SK-N-SH (cell line): ENCODE measurements around the gene SEPTIN10. TPM values are rescaled to one million over a fixed set of nuclear protein-coding genes. Genes with fewer than 3 reads are reported as not detected.

Experiments
- CTCF ChIA-PET: fragments of 300-600, 350-600 bp; formaldehyde crosslinking; extraction: SDS; loops from one replicate; lab custom pipeline; 2021; lab: Yijun Ruan, JAX
- POLR2A ChIA-PET: fragments of 350-600 bp; sonication (Branson Sonifier 250); formaldehyde crosslinking; extraction: SDS; loops from one replicate; lab custom pipeline; 2020; ENCODE audit warnings: antibody characterized with exemption, inconsistent platforms; lab: Yijun Ruan, JAX
- DNase-seq: peaks from one replicate; pipeline ENCODE4 v3.0.0; 2012
- H2AFZ ChIP-seq: fragments of 200-600 bp; sonication (generic); 2 replicates; pipeline ENCODE4 v1.8.1; 2016; ENCODE audit warnings: antibody characterized with exemption, mild to moderate bottlenecking, low read depth
- H3F3A ChIP-seq: fragments of 200-600 bp; sonication (generic); replicated peaks from 2 replicates; pipeline ENCODE3; 2016; ENCODE audit warnings: antibody characterized with exemption, mild to moderate bottlenecking; ENCODE audit not compliant: insufficient read depth
- H3K27ac ChIP-seq, 2 experiments: fragments of 200-500 bp in 1 of 2; fragments of 200-600 bp in 1 of 2; sonication (Bioruptor generic) in 1 of 2; sonication (generic), shearing (Covaris generic) in 1 of 2; 2 replicates each; pipeline versions ENCODE4 v1.5.1 to v1.6.1; 2014 to 2016; ENCODE audit warnings: low read depth in 2 of 2, inconsistent platforms in 1 of 2, low read length in 1 of 2, mild to moderate bottlenecking in 1 of 2, mixed read lengths in 1 of 2
- H3K27me3 ChIP-seq: fragments of 200-600 bp; sonication (generic), shearing (Covaris generic); 2 replicates; pipeline ENCODE4 v1.6.1; 2016; ENCODE audit warnings: mixed run types; ENCODE audit not compliant: insufficient read depth
- H3K36me3 ChIP-seq, 2 experiments: fragments of 200-500 bp in 1 of 2; fragments of 200-600 bp in 1 of 2; sonication (Bioruptor generic) in 1 of 2; sonication (generic) in 1 of 2; replicated peaks in 1 of 2; 2 replicates each; pipeline versions ENCODE3 to v1.5.1; 2014 to 2016; ENCODE audit warnings: low read length in 1 of 2, mild to moderate bottlenecking in 1 of 2; ENCODE audit not compliant: insufficient read depth in 2 of 2, control insufficient read depth in 1 of 2
- H3K4me1 ChIP-seq, 2 experiments: fragments of 200-500 bp in 1 of 2; fragments of 200-600 bp in 1 of 2; sonication (Bioruptor generic) in 1 of 2; sonication (generic), shearing (Covaris generic) in 1 of 2; 2 replicates each; pipeline versions ENCODE4 v1.5.1 to v1.6.1; 2014 to 2016; ENCODE audit warnings: low read depth in 1 of 2, low read length in 1 of 2, mixed run types in 1 of 2; ENCODE audit not compliant: insufficient read depth in 2 of 2, control insufficient read depth in 1 of 2
- H3K4me2 ChIP-seq: fragments of 200-600 bp; sonication (generic), shearing (Covaris generic); 2 replicates; pipeline ENCODE4 v1.6.1; 2017; ENCODE audit warnings: mixed run types
- H3K4me3 ChIP-seq, 2 experiments: fragments of 200-500 bp in 1 of 2; fragments of 200-600 bp in 1 of 2; sonication (Bioruptor generic) in 1 of 2; sonication (generic), shearing (Covaris generic) in 1 of 2; 2 replicates each; pipeline versions ENCODE4 v1.5.1 to v1.8.1; 2014 to 2016; ENCODE audit warnings: low read depth in 2 of 2, inconsistent platforms in 1 of 2, low read length in 1 of 2, mild to moderate bottlenecking in 1 of 2, mixed read lengths in 1 of 2, moderate library complexity in 1 of 2
- H3K79me2 ChIP-seq: fragments of 200-600 bp; sonication (generic); 2 replicates; pipeline ENCODE4 v1.8.1; 2017; ENCODE audit warnings: mild to moderate bottlenecking; ENCODE audit not compliant: insufficient read depth
- H3K9ac ChIP-seq: fragments of 200-600 bp; sonication (generic); 2 replicates; pipeline ENCODE4 v1.6.1; 2017; ENCODE audit warnings: mixed run types
- H3K9me2 ChIP-seq: fragments of 200-600 bp; sonication (generic); 2 replicates; pipeline ENCODE4 v1.6.1; 2017; ENCODE audit warnings: mixed run types
- H3K9me3 ChIP-seq: fragments of 200-600 bp; sonication (generic); 2 replicates; pipeline ENCODE4 v1.6.1; 2017; ENCODE audit warnings: mixed run types, mild to moderate bottlenecking, moderate library complexity
- H4K20me1 ChIP-seq: fragments of 200-600 bp; sonication (generic); 2 replicates; pipeline ENCODE4 v1.6.1; 2017; ENCODE audit warnings: mild to moderate bottlenecking, mixed run types; ENCODE audit not compliant: insufficient read depth
- MXI1 ChIP-seq: IDR thresholded peaks from 2 replicates; pipeline ENCODE4 v1.6.1; 2012; ENCODE audit warnings: mild to moderate bottlenecking, low read depth, low read length, improper control_type of control experiment
- RXRA ChIP-seq: IDR thresholded peaks from 2 replicates; pipeline ENCODE4 v1.4.0; 2012; ENCODE audit warnings: low read depth, mild to moderate bottlenecking, borderline replicate concordance
- SMC3 ChIP-seq: IDR thresholded peaks from 2 replicates; pipeline ENCODE4 v1.6.1; 2012; ENCODE audit warnings: low read depth, low read length, improper control_type of control experiment
- TEAD4 ChIP-seq: IDR thresholded peaks from 2 replicates; pipeline ENCODE4 v1.4.0; 2012; ENCODE audit warnings: mild to moderate bottlenecking, borderline replicate concordance; ENCODE audit not compliant: insufficient read depth
- USF1 ChIP-seq: IDR thresholded peaks from 2 replicates; pipeline ENCODE4 v1.4.0; 2012; ENCODE audit warnings: low read depth, borderline replicate concordance
- USF2 ChIP-seq: fragments of 150-350 bp; IDR thresholded peaks from 2 replicates; pipeline ENCODE4 v1.6.1; 2017; ENCODE audit warnings: antibody characterized with exemption, low read length, low read depth, borderline replicate concordance
- WGBS: methylation state at CpG from one replicate; pipeline ENCODE4 v1.1.6; 2017; ENCODE audit warnings: low lambda C conversion rate; 5-methylcytosine and 5-hydroxymethylcytosine counted together
- polyA plus RNA-seq, 3 experiments: library from polyadenylated mRNA; depleted of rRNA; stranded (reverse); fragments of >200 nt; gene quantifications; 2 replicates each; pipeline ENCODE4 v1.2.3, GENCODE V29; 2012

Gene SEPTIN10
- polyA plus RNA-seq, 1 of the 3 experiments (the other 2 are of a cell fraction): 46.5 TPM

- ChIA-PET POLR2A (no interaction called here), CTCF (interaction anchor here (1.2 kb wide), 1 partner anchor 10 kb away, joined by 9 read pairs; no protein-coding TSS in a partner anchor)
Observed at GRCh38 chr2:109519513-109519912, 94.3 kb downstream of the SEPTIN10 start.

GRCh38 chr2:109517118-109517889 is 96.5 kb downstream of the SEPTIN10 start:
- Histone ChIP-seq H2AFZ (no peak overlapping the region), H3K79me2 (no peaks in the 10 kb centered on the region), H3K4me2 (no peak overlapping the region), H3K4me3 (no peak overlapping the region), H3K4me1 (peaks cover 4 to 19% of the 10 kb centered on the region in 2 experiments; a peak in 2 of 4 replicates), H3K27me3 (no peaks in the 10 kb centered on the region), H3K36me3 (no peaks in the 10 kb centered on the region), H4K20me1 (no peaks in the 10 kb centered on the region), H3K9me3 (no peaks in the 10 kb centered on the region), H3K9ac (no peak overlapping the region), H3K27ac (no peak overlapping the region), H3K9me2 (no peaks in the 10 kb centered on the region), H3F3A (peaks cover 5% of the 10 kb centered on the region)
- ChIA-PET POLR2A (no interaction called here), CTCF (interaction anchor here (1.3 to 1.6 kb wide), 2 partner anchors 11 to 29 kb away, joined by 5 to 7 read pairs; no protein-coding TSS in a partner anchor)
- TF ChIP-seq USF2 (no peak), TEAD4 (no peak), MXI1 (no peak), RXRA (no peak), USF1 (no peak)
- WGBS: 85% methylated on average over 18 of the region's 26 CpGs
- no peak for DNase-seq

More at GRCh38 chr2:109519513-109519912, 94.3 kb downstream of the SEPTIN10 start:
- Histone ChIP-seq H3K79me2 (no peaks in the 10 kb centered on the region), H3K4me1 (peaks cover under 1 to 7% of the 10 kb centered on the region in 2 experiments; a peak in 2 of 4 replicates), H3K9me3 (no peaks in the 10 kb centered on the region), H4K20me1 (no peaks in the 10 kb centered on the region), H3K9me2 (no peaks in the 10 kb centered on the region), H3K4me3 (no peak overlapping the region), H3F3A (no peaks in the 10 kb centered on the region), H3K36me3 (no peaks in the 10 kb centered on the region), H3K27me3 (no peaks in the 10 kb centered on the region), H3K27ac (no peak overlapping the region), H3K9ac (no peak overlapping the region), H2AFZ (no peak overlapping the region), H3K4me2 (no peak overlapping the region)
- DNase-seq: no peak
- TF ChIP-seq SMC3: no peak
- WGBS: 60% methylated on average over 4 of the region's 4 CpGs
